CD4-positive, alpha-beta T cell treated with Interleukin-6 at 100 ng/mL for 8 hours (primary cell): Measurements from ENCODE around the gene STK10.

Experiments
- DNase-seq: peaks from one replicate; pipeline ENCODE4 v3.0.0-alpha.2; 2020; ENCODE audit warnings: mixed read lengths, low spot score

STK10 gene

DNA sequence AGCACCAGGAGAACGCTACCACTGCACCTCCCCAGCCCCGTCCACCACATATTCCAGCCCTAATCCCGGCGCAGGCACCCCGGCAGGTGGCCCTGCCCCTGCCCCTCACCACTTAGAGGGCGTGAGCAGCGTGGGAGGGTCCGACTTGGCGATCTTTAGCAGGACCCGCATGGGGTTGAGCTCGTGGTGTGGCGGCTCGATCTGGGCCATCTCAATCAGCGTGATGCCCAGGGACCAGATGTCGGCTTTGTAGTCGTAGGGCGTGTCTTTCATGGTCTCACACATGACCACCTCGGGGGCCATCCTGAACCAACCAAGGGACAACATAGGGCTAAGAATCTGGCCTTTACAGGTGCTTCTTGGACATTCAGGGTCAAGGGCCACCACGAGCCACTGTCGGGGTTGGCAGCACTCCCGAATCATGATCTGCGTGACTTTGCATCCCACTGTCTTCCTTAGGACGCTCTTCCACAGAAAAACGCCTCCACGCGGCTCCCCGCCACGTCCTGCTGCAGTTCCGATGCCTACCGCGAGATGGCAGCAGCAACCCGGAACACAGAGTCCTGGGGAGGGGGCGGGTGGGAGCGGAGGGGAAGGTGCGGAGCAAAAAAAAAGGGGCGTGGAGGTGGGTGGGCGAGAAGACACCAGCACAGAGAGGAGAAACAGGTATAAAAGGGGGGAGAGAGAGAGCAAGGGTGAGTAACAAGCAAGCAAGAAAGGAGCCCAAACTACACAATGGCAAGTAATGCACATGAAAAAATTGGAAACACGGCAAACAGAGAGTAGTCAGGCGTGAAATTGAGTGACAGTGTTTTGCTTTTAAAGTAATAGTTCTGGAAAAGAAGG is 81.3 kb downstream of the STK10 start:
- peak; percentile 48 for DNase-seq

DNA sequence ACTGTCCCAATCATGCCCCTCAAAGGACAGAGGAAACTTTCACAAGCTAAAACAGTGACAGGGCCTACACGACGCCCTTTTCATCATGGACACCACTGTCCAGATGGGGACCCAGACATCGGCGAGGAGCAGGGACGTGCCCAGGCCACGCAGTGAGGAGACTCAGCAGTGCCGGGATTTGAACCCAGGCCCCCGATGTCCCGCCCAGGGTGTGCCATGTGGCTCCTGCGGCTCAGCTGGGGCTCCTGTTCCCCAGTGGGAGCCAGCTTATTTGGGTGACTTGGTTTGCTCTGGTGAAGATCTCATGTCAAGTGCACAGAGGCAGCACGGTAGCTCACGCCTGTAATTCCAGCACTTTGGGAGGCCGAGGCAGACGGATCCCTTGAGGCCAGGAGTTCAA is 82.2 kb downstream of the STK10 start:
- no peak for DNase-seq

DNA sequence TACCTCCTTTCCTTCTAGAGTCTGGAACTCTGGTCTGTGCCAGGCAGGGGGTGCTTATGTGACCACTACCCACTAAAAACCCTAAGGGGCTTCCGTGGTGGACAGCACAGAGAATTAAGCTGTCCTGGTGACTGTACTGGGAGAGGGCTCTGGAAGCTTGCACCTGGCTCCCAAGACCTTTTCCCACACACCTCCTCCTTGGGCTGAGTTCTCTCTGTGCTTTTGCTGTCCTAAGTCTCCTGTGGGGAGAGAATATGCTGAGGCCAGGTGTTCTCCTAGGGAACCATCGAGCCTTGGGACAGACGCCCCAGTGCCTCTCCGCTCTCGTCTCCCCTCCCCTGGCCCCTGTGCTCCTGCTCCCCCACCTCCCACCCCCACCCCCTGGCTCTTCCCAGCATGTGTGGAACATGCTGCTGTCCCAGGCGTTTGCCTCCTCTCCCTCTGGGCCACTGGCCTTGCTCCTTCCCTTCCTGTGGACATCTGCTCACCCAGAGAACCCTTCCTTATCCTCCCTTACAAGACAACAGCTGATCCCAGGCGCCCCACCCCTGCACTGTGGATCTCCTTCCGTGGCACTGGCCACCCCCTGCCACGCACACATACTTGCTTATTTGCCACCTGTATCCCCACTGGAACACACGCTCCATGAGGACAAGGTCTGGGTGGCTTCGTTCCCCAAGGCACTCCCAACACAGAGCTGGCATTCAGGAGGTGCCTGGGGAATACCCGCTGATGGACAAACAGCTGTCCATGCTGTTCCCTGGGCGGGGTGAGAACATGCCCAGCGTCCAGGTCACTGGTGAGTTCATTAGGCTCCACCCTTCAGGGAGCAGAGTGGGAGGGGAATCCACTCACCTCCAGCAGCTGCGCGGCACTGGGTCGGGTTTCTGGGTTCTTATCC is 83.0 kb downstream of the STK10 start:
- no peak for DNase-seq

DNA sequence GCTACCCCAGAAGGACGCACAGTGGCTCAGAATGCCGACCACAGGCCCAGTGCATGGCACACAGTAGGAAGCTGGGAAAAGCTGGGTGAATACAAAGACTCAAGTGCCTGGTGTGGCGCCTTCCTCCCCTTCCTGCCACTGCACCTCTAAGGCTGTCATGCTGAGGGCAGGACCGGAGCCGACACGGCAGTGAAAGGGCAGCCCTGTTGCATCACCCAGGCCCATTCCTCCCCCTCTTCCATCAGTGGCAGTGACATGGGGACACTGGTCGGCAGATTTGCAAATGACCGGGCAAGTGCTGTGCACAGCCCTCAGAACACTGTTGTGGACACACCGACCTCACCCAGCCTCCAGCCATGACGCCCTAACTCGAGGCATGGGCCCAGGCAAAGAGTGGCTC is 84.0 kb downstream of the STK10 start:
- no peak for DNase-seq

DNA sequence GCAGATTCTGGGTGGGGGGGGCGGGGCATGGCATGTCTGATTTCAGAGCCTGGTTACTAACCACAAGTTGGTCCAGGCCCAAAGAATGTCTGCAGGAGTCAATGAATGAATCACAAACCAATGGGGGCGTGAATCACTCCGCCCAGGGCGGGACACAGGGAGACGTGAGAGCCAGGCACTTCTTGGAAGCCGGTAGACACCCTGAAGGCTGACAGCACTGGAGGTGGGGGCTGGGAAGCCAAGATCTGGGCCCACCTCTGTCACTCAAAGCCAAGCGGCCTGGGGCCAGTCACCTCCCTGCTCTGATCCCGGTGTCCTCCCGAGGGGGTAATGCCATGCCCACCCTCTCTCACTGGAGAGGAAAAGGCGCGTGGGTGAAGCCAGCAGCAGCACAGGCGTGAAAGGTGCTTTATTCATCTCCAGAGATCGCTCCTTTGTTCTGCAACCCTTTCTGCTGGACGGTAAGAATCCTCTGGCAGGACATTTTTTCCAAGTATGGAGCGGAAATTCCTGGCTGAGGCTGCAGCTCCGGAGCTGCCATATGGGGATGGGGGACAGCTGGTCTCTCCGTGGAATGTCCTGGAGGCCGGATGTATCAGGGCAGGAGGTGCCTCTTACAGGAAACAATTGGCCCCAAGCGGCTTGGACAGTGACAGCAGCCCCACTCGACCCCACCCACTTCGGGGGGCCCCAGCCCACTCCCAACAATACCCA is 85.0 kb downstream of the STK10 start:
- no peak for DNase-seq

DNA sequence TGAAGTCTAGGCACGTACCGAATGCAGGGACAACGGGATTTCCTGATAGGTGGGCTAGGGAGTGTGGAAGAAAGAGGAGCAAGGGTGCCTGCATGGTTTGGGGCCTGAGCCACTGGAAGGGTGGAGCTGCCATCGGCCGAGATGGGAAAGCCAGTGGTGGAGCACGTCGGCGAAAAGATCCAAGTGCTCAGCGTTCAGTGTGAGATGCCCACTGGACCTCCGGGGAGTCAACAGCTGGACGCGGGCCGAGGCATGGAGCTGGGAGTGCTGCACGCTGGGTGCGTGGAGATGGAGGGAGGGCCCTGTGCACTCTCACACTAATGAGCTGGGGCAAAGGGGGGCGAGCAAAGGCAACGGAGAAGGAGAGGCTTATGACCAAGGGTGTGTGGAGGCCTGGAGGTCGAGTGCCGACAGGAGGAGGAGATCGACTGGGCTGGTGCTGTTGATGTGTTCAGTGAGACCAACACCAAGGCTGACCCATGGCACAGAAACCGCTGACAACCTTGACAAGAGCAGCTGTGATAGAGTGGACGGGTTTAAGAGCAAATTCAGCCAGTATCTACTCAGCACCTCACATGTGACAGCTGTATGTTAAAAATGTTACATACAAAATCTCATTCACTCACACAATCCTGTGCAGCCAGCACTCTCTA is 85.7 kb downstream of the STK10 start:
- no peak for DNase-seq

DNA sequence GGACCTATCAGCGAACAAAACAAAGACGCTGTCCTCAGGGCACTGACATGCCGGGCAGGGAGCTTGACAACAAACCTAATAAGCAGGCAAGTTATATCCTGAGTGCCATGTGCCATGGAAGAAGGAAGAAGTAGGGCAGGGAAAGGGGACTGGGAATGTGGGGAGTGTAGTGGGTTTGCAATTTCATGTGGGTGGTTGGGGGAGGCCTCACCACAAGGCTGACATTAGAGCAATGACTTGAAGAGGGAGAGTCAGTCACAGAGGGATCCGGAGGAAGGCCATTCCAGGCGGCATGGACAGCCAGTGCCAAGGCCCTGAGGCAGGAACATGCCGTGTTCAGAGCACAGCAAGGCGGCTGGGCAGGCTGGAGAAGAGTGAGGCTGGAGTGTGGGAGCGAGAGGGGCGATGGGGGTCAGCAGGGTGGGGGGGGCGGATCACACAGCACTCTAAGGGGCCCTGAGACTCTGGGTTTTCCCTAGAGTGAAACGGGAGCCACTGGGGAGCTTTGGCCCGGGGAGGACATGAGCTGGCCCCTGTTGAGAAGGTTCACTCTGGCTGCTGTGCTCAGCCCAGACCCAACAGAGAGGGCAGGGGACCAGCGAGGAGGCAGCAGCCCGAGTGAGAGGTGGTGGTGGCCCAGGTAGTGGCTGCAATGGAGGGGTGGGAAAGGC is 86.3 kb downstream of the STK10 start:
- no peak for DNase-seq

DNA sequence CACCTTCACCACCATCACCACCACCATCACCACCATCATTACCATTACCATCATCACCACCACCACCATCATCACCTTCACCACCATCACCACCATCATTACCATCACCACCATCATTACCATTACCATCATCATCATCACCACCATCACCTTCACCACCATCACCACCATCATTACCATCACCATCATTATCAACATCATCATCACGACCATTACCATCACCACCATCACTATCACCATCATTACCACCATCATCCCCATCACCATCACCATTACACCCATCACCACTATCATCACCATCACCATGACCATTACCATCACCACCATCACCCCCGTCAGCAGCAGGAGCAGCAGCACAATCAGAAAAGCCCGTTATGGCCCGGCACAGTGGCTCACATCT is 89.1 kb downstream of the STK10 start:
- DNase-seq: no peak

DNA sequence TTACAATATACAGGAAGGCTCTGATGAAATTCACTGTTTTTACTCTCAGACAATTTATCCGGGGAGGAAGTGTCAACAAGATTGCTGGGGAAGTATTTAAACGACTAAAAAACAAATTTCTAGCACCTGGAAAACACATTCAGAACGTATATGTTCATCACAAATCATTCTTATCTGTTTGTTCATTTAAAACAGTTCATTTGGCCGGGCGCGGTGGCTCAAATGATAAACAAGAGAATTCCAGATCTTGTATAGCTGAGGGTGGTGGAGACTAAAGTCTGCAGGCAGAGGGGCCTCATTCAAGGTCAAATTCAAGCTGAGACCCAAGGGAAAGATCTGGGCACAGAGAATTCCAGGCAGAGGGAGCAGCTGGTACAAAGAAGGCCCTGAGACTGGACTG is 90.0 kb downstream of the STK10 start:
- DNase-seq: no peak

DNA sequence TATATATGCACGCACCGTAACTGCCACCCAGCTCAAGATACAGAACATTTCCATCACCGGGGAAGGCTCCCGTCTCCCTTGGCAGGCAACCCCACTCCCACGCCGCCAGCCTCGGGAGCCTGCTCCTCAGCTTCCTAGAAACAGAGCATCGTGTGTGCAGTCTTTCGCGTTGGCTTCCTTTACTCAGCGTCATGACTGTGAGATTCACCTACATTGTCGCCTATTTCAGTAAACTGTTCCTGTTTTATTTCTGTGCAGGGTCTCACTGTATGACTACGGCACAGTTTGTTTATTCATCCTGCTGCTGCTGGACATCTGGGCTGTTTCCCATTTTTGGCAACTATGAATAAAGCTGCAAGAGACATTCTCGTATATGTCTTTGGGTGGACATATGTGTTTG is 90.7 kb downstream of the STK10 start:
- DNase-seq: no peak

DNA sequence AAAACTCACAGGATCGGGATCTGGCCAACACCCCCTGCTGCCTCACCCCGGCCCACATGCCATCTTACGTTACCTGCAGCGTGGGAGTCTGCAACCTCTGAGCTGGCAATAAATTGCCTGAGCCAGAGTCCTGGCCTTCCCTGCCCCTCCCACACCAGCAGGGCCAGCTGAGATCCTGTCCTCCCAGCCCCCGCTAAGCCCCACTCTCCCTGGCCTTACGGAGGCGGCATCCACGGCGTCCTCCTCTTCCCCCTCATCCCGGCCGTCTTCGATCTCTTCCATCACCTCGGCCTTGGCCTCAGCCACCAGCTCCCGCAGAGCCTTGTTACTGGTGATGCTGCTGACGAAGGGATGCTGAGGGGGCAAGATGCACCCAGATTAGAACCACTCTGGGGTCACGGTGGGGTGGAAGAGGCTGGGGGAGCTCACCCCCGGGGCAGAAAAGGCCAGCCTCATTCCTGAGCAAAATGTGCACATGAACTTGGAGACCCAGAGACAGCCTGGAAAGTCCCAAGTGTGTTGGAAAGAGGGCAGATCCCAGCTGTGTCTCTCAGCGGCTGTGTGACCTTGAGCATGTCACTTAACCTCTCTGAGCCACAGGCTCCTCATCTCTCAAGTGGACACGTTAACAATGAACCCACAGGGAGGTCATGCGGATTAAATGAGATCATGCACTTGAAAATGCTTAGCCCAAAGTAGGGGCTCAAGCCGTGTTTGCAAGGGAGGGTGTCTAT is 91.7 kb downstream of the STK10 start:
- DNase-seq: no peak

DNA sequence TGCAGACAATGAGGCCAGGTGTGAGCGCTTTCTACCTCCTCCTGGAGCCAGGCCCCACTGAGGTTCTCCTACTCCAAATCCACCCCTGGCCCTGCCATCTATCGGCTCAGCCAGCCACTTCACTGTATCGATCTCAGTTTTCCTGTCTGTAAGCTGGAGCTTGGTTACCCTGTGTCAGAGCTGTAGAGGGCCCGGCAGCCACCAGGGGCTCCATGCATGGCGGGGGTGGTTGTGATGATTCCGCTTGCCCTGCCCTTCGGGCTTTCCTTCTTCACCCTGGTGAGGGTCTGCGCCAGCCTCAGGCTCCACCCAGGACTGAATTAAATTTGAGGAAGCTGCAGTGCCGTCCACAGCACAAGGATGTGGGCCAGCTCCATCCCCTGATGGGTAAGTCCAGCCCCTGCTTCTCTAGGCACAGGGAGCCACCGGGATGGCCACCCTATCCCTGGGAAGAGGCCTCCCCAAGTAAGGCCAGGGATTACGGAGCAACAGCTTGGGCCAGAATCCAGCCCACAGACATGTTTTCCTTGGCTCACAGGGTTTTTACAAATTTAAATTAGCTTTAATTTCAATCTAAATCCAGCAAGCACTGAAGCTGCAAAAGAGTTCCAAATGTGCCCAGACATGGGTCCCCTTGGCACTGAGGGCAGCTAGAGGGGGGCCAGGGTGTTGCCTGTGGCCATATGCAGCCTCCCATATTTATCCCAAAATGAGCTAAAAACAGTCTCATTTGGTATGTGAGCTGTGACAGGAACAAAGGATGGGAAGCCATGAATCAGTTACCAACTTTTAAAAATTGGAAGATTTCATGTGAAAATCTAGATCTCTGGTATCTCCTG is 92.4 kb downstream of the STK10 start:
- DNase-seq: no peak

DNA sequence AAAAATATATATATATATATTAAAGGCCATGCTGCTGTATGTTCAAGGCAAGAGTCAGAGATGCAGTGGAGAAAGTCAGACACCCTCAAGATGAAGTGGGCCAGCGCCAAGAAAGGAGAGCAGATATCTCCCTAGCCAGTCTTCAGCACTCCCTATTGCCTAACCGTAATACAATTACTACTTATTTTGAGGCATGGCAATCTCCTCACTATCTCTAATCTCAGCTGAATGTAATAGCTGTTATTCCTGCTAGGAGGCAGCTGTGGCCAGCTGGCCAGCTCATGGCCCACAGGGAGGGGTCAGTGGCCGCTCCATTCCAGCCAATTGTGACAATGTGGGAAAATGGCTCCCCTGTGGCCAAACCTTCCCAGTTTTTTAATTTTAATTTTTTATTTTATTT is 94.1 kb downstream of the STK10 start:
- no peak for DNase-seq

DNA sequence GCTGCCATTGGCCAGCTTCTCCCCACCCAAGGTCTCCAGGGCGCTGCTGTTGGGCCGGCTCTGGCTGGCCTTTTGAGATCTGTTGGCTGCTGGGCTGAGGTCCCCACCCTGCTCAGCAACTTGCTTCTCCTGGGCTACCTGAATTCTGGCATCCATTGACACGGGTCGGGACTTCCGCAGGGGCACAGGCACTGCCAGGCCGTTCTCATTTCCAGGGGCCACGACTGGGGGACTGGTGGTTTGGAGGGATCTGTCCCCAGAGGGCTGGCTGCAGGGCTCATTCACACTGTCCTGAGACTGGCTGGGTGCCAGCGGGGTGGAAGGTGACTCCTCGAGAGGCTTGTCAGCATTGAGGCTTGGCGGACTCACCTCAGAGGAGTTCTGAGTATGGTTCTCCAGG is 94.5 kb downstream of the STK10 start:
- no peak for DNase-seq

DNA sequence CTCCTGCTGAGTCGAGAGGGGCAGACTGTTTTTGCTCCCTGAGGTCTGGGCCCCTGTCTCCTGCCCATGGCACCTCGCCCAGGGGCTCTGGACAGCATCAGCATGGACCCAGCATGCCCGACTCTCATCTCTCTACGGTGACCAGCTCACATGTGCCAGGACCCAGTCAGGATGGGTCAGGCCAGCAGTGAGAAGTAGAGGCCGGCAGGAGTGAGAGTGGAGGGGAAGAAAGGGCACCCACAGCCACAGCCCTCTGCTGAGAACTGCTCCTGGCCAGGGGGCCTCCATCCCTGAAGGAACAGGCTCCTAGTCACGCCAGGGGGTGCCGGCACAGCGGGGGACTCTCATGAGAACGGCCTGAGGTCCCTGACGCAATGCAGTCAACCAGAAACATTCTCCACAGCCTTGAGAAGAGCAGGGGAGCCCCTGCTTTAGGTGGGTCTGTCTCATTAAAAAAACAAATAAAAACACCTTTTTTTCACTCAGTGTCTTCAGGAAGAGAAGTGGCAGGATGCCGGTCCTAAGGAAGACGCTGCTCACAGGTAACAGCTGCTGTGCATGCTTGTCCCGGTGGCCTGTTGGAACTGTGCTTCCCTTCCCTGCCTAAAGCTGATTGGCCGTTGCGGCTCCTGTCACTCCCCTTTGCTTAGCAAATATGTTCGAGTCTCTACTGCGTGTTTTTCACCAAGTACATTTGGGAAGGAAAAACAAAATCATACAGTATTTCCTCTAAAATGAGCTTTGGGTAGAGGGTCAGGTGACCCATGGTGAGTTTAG is 95.9 kb downstream of the STK10 start:
- no peak for DNase-seq

DNA sequence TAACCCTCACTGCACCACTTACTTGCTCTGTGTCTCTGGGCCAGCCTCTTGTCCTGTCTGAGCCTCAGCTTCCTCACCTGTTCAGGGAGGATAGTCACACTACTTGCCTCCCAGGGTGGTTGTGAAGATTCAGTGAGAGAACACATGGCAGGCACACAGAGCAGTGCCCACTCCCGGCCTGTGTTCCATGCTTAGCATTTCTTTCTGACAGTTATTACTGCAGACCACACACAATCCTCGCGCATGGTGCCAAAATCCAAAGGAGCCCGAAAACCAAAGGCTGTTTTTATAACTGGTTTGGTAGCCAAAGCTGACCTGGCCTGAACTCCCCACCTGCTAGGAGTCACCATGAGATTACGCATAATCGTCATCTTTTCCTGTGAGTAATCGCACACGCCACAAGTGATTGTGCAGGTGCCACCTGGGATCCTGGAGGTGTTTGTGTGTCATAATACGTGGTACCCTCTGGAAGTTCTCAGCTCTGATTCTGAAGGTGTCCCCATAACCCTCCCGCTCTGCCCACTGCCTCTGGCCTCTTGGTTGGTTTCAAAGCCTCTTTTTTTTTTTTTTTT is 97.0 kb downstream of the STK10 start:
- no peak for DNase-seq

DNA sequence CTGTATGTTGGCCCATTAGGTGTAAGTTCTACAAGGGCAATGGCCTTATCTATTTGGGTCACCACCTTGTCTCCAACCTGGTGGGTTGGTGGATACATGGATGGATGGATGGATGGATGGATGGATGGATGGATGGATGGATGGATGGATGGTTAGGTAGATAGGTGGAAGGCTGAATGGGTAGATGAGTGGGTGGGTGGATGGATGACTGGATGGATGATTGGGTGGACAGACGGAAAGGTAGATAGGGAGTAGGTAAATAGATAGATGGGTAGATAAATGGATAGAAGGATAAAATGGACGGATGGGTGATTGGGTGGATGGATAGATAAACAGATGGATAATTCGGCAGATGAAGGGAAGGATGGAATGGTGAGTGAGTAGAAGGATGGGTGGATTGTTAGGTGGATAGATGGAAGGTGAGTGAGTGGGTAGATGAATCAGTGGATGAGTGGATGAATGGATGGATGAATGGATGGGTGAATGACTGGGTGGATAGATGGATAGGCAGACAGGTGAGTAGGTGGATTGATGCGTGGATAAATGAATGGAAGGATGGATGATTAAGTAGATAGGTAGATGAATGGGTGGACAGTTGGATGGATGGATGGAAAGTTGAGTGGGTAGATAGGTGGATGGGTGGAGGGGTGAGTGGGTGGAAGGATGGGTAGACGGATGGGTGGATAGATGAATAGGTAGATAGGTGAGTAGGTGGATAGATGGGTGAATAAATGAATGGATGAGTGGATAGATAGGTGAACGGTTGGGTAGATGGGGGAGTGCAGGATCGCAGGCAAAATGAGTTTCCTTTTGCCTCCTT is 98.5 kb downstream of the STK10 start:
- DNase-seq: no peak

DNA sequence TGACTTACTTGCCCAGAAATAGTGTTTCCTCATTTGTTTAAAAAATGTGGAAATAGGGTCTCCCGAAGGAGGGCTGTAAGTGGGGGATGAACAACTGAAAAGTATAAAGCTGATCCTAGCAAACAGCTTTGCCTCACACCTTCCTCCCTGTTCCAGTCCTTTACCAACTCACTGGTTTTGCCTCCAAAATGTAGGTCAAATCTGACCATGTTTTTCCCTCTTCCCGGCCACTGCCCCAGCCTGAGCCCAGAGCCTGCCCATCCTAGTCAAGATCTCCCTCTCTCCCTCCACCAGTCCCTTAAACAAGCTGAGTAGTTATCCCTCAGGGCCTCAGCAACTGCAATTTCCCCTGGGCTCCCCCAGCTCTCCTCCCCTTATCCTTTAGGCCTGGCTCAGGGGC is 99.2 kb downstream of the STK10 start:
- no peak for DNase-seq
